ENCODE data around the gene FTO. TPM values are rescaled to one million over a fixed set of nuclear protein-coding genes. Genes with fewer than 3 reads are reported as not detected.

FTO gene
- total RNA-seq, 4 donors from 2014 or later: 63.2 to 151 (median 105) TPM

DNA sequence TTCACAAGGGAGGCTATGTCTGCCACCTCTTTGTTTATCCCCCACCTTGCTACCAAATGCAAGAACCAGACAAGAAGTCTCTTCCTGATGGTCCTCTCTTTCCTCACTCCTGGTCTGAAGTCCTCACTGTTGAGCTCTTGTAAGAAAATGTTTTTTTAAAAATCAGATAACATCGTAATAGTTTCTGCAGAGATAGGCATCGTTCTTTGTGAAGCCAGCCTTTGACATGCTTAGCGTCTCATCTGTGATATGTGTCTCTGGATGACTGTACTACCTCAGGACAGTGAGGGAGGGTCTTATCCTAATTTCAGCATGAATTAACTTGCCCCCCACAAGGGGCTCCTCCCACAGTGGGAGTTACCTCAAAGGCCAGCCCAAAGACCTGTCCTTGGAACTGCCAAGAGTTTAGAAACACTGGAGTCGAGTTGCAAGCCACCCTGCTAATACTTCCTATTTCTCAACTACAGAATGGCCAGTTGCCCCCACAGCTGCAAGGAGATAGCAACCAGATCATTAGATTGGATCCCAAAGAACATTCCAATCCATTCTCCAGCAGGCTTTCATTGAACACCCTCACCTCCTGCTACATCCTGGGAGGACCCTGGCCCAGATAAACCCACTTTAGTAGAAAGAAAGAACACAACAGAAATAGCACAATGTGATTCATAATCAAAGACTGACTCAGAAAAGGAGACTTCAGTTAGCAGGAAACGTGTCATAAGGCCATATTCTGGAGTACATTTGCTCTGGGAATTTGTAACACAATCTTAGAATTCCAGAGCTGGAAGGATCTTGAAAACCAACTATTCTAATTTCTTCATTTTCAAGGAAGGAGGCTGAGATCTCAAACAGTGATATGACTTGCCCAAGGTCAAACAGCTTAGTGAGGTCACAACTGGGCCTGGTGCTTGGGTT is 431.7 kb downstream of the FTO start:
- no peak for TF ChIP-seq POLR2A (IDR thresholded peaks at IDR 0.05)
- TF ChIP-seq, protein P1, sequence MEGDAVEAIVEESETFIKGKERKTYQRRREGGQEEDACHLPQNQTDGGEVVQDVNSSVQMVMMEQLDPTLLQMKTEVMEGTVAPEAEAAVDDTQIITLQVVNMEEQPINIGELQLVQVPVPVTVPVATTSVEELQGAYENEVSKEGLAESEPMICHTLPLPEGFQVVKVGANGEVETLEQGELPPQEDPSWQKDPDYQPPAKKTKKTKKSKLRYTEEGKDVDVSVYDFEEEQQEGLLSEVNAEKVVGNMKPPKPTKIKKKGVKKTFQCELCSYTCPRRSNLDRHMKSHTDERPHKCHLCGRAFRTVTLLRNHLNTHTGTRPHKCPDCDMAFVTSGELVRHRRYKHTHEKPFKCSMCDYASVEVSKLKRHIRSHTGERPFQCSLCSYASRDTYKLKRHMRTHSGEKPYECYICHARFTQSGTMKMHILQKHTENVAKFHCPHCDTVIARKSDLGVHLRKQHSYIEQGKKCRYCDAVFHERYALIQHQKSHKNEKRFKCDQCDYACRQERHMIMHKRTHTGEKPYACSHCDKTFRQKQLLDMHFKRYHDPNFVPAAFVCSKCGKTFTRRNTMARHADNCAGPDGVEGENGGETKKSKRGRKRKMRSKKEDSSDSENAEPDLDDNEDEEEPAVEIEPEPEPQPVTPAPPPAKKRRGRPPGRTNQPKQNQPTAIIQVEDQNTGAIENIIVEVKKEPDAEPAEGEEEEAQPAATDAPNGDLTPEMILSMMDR (IDR thresholded peaks at IDR 0.05): no peak
- Histone ChIP-seq H3K27me3 (no peaks in the 10 kb centered on the region), H3K4me3 (no peak overlapping the region), H3K4me1 (no peaks in the 10 kb centered on the region), H3K9me3 (no peaks in the 10 kb centered on the region), H3K36me3 (no peaks in the 10 kb centered on the region), H3K27ac (no peak overlapping the region)
- DNase-seq: no peak
- intact Hi-C loops (cut with DNase I; ENCODE audit: low total_unique reads): no loop called here

DNA sequence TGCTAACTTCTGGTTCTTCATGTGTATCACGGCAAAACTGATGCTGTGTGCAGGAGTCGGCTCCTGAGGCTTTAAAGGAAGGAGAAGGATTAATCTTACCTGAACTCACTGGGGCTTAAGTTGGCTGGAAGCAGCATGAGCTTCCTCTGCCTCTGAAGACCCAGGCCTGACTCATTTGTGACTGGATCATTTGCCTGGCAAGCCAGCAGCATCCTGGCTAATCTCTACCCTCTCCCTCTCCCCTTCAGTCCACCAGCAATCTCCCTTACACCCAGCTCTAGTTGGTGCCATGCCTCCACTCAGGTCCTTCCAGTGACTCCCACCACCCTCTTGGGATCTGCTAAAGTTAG is 432.3 kb downstream of the FTO start:
- TF ChIP-seq POLR2A (IDR thresholded peaks at IDR 0.05): no peak
- TF ChIP-seq, protein P1 (IDR thresholded peaks at IDR 0.05): no peak
- intact Hi-C loops (cut with DNase I; ENCODE audit: low total_unique reads): no loop called here
- H3K4me3 ChIP-seq: no peak overlapping the region
- no peaks in the 10 kb centered on the region for H3K27me3 ChIP-seq
- no peaks in the 10 kb centered on the region for H3K9me3 ChIP-seq
- H3K36me3 ChIP-seq: no peaks in the 10 kb centered on the region
- no peak overlapping the region for H3K27ac ChIP-seq
- no peaks in the 10 kb centered on the region for H3K4me1 ChIP-seq
- no peak for DNase-seq

DNA sequence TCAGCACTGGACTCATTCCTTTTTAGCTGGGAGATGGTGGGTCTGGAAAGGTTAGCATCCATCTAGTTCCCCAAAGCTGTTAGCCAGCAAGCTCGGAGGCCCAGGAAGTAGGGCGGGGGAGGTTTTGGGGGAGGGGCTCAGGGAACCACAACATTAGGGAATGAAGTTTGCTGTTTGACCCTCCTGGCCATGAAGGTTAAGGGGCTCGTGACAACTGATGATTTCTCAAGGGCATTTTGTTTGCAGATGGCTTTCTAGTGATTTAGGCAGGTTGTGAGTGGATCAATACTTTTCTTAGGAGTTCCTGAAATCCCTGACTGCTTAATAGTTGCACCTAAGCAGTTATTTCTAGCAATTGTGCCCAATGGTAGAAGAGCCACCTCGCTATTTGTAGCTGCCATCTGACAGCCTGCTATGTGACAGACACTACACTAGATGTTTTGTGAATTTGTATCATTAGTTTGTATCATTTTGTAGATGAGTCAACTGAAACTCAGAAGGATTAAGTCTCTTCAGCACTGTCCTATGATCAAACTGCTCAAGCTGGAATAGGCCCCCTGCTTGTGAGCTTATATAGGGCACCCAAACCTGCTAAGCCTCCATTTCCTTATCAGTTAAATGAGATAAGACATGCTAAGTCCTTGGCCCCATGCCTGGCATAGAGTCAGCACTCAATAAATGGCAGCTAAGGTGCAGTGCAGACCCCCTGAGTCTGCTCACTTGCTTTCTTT is 436.3 kb downstream of the FTO start:
- no peaks in the 10 kb centered on the region for H3K27me3 ChIP-seq
- DNase-seq: no peak
- TF ChIP-seq, protein P1 (IDR thresholded peaks at IDR 0.05): no peak
- TF ChIP-seq POLR2A (IDR thresholded peaks at IDR 0.05): no peak

DNA sequence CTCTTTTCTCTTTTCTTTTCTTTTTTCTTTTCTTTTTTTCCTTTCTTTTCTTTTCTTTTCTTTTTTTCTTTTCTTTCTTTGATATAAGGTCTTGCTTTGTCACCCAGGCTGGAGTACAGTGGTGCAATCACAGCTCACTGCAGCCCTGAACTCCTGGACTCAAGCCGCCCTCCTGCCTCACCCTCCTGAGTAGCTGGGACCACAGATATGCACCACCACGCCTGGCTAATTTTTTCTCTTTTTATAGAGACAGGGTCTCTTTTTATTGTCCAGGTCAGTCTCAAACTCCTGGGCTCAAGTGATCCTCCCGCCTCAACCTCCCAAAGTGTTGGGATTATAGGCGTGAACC is 436.8 kb downstream of the FTO start:
- Histone ChIP-seq H3K27ac (no peak overlapping the region), H3K27me3 (no peaks in the 10 kb centered on the region), H3K36me3 (no peaks in the 10 kb centered on the region), H3K4me1 (no peaks in the 10 kb centered on the region), H3K4me3 (no peak overlapping the region), H3K9me3 (no peaks in the 10 kb centered on the region)
- no peak for TF ChIP-seq POLR2A (IDR thresholded peaks at IDR 0.05)
- TF ChIP-seq, protein P1 (IDR thresholded peaks at IDR 0.05): no peak
- intact Hi-C loops (cut with DNase I; ENCODE audit: low total_unique reads): no loop called here
- no peak for DNase-seq

More for the DNA sequence above, 436.3 kb downstream of the FTO start:
- Histone ChIP-seq H3K9me3 (no peaks in the 10 kb centered on the region), H3K4me1 (no peaks in the 10 kb centered on the region), H3K27ac (no peak overlapping the region), H3K36me3 (no peaks in the 10 kb centered on the region), H3K4me3 (no peak overlapping the region)
- intact Hi-C loops (cut with DNase I; ENCODE audit: low total_unique reads): no loop called here

DNA sequence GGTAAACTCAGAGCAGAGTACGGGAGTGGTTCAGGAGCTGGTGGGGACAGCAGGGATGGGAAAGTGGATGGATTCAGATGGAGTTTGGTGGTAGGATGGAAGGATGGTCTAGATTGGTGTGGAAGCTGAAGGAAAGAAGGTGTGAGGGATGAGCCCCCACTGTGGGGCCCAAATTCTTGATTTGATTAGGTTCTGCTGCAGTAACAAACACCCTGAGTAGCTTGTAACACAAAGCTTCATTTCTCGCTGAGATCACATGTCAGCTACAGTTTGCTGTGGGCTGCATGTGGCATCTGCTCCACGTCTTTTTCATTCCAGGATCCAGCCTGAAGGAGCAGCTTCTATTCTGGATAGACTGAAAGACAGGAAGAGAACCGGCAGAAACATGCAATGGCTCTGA is 438.8 kb downstream of the FTO start:
- Histone ChIP-seq H3K27me3 (no peaks in the 10 kb centered on the region), H3K36me3 (no peaks in the 10 kb centered on the region), H3K4me1 (no peaks in the 10 kb centered on the region), H3K27ac (no peak overlapping the region), H3K4me3 (no peak overlapping the region), H3K9me3 (no peaks in the 10 kb centered on the region)
- TF ChIP-seq, protein P1 (IDR thresholded peaks at IDR 0.05): no peak
- no peak for TF ChIP-seq POLR2A (IDR thresholded peaks at IDR 0.05)
- no peak for DNase-seq
- intact Hi-C loops (cut with DNase I; ENCODE audit: low total_unique reads): no loop called here

All from uterus (tissue), 4 donors.